Choroid plexus epithelial cell (primary cell): ENCODE data around the gene RNF149.
A peak's percentile ranks its signal among the peaks of the same experiment; 100 is the strongest.

Experiments
- DNase-seq: peaks from one replicate; pipeline ENCODE4 v3.0.0-alpha.2; 2010; ENCODE audit warnings: low read depth
- H3K4me3 ChIP-seq: 2 replicates; pipeline ENCODE4 v1.5.1; 2011; ENCODE audit warnings: low read depth, mild to moderate bottlenecking, control low read depth, low read length, moderate library complexity
- TF ChIP-seq, protein P1 (sequence below): conservative IDR thresholded peaks from 2 replicates; pipeline ENCODE4 v1.5.1; 2011; ENCODE audit warnings: low read depth, mild to moderate bottlenecking, control low read depth, inconsistent platforms, low read length, moderate library complexity

RNF149 gene

DNA sequence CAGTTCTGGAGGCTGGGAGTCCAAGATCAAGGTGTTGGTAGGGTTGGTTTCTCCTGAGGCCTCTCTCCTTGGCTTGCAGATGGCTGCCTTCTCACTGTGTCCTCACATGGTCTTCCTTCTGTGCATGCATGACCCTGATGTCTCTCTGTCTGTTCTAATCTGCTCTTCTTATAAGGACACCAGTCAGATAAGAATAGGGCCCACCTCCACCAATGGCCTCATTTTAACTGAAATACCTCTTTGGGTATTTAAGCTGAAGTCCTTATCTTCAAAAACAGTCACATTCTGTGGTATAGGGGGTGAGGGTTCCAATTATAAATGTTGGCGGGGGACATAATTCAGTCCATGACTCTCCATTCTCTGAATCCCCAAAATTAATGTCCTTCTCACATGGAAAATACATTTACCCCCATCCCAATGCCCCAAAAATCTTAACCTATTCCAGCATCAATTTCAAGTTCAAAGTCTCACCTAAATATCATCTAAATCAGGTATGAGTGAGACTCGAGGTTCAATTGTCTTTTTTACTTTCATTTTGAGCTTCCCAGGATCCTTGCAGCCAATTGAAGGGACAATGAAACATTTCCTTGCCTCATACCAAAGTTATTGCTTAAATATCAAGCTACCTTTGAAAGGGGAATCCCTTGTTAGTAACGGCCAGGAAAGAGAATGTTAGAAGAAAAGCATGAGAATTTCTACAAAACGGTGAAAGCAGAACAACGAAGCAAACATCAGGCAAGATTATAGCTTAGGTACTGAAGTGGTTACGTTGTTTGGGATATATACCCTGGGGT is 76.4 kb downstream of the RNF149 start:
- no peak for DNase-seq
- TF ChIP-seq, protein P1, sequence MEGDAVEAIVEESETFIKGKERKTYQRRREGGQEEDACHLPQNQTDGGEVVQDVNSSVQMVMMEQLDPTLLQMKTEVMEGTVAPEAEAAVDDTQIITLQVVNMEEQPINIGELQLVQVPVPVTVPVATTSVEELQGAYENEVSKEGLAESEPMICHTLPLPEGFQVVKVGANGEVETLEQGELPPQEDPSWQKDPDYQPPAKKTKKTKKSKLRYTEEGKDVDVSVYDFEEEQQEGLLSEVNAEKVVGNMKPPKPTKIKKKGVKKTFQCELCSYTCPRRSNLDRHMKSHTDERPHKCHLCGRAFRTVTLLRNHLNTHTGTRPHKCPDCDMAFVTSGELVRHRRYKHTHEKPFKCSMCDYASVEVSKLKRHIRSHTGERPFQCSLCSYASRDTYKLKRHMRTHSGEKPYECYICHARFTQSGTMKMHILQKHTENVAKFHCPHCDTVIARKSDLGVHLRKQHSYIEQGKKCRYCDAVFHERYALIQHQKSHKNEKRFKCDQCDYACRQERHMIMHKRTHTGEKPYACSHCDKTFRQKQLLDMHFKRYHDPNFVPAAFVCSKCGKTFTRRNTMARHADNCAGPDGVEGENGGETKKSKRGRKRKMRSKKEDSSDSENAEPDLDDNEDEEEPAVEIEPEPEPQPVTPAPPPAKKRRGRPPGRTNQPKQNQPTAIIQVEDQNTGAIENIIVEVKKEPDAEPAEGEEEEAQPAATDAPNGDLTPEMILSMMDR = no peak
- no peak overlapping the region for H3K4me3 ChIP-seq

DNA sequence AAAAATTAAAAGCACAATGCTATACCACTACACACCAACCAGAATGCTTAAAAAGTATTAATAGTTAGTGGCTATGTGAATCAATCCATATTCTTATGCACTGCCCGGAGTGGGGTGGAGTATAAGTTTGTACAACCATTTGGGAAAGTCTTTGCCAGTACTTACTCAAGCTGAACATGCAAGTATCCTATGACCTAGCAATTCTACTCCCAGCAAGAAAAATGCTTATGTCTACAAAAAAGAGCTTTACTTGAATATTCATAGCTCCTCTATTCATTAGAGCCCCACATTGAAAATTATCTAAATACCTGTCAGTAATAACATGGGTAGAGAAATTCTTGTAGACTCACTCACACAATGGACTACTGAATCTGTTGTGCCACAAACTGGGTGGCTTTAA is 77.3 kb downstream of the RNF149 start:
- no peak overlapping the region for H3K4me3 ChIP-seq
- no peak for DNase-seq
- TF ChIP-seq, protein P1 = no peak

DNA sequence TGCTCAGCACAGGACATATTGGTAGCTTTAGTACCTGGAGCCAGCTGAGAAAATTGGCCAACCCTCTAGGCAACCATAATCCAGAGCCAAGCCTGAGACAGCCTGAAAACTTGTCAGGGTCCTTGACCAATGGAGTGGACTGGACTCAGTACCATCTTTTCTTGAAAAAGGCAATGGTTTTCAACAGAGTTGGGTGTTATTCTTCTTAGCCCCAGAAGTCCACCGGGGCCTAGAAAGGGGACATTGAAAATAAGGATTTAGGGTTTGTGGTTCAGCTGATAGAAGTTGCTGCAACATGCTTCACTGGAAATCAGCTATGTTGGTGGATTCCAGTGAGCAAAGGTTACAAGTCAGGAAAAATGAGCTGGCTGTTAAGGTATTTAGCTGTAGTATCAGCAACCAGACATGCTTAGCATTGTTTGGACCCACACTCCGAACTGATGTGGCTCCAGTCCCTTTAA is 77.9 kb downstream of the RNF149 start:
- DNase-seq = peak; percentile 85
- TF ChIP-seq, protein P1 = no peak
- H3K4me3 ChIP-seq = no peak overlapping the region
